Activated CD4-positive, alpha-beta T cell treated with anti-CD3 and anti-CD28 coated beads for 4 hours (primary cell): ENCODE results near the gene AKNAD1.
"Not testable (repeated sequence)": the region's sequence is repeated elsewhere in the genome, so short reads cannot be mapped to it uniquely, and the experiment has no call there.

Source experiments
- DNase-seq, 2 donors: peaks; one replicate each; pipeline ENCODE4 v3.0.0-alpha.2; 2020

The AKNAD1 gene

GRCh38 chr1:108829498-108829916, 27.4 kb downstream of the AKNAD1 start:
- DNase-seq: no peak

- peak; percentile 65 to 69 for DNase-seq
Measured at GRCh38 chr1:108828074-108828961, 28.6 kb downstream of the AKNAD1 start.

DNA sequence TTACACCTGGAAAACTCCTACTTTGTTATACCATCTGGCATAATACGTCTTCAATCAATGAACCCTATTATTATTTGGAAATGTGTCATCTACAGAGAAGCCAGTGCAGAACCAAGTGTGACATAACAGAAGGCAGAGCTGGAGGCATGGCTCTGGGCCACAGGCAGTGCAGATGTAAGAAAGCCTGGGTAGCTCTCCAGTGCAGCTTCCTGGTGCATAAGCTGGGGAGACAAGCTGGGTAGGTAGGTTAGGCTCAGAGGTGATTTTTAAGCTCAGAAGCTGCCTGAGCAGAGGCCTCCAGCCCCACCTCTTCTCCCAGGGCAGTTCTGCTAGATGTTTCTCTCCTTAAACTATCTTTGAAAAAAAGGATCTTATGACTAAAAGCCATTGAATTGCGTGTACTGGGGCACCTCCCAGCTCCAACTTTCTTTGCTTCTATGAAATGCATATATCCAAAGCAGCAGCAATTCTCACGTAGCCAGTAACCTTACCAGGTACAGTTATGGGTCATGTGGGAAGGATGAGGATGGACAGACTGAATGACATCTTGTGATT, 30.7 kb downstream of the AKNAD1 start:
- no peak for DNase-seq

- no peak for DNase-seq
Measured at GRCh38 chr1:108824051-108824450, 32.8 kb downstream of the AKNAD1 start.

- no peak for DNase-seq
Measured at GRCh38 chr1:108823632-108824031, 33.3 kb downstream of the AKNAD1 start.

- DNase-seq: no peak
Measured at GRCh38 chr1:108819878-108820277, 37.0 kb downstream of the AKNAD1 start.

DNA sequence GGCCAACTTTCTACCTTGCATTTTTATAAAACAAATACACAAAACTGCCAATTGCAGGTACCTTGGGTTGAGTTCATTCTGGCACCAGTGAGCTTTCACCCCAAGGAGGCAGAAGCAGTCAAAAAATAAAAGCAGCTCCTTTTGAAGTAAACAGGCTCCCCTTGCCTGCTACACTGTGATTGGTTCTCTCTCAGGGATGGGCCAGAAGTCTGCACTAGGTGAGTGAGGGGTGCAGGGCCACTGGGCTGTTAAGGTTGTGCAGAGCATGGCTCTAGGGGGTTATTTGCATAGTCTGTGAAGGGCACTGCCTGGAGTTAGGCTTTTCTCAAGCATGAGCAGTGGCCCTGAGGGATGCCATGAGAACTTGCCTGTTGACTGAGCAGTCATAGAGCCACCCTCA, 39.1 kb downstream of the AKNAD1 start:
- no peak for DNase-seq

DNA sequence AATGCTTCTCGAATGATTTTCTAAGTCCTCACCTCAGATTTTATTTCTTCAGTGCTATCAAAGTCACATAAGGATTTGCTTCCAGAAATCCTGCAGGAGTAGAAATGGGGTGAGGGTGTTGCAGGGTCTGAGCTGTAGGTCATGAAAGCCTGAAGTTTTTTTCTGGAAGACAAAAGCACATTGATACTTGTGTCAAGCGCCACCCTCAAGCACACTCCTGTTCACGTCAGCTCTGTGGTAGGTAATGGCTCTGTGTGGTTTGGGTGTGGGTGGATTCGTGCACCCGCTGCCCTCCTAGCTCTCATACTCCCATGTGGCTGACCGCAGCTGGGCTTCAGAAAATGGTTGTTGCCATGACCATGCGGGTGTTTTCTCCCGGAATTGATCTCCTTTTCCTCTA, 39.9 kb downstream of the AKNAD1 start:
- no peak for DNase-seq

GRCh38 chr1:108816049-108816893, 40.6 kb downstream of the AKNAD1 start:
- DNase-seq: no peak

- no peak for DNase-seq
Measured at GRCh38 chr1:108815566-108815965, 41.3 kb downstream of the AKNAD1 start.

- DNase-seq: no peak
Measured at GRCh38 chr1:108814343-108815125, 42.4 kb downstream of the AKNAD1 start.

DNA sequence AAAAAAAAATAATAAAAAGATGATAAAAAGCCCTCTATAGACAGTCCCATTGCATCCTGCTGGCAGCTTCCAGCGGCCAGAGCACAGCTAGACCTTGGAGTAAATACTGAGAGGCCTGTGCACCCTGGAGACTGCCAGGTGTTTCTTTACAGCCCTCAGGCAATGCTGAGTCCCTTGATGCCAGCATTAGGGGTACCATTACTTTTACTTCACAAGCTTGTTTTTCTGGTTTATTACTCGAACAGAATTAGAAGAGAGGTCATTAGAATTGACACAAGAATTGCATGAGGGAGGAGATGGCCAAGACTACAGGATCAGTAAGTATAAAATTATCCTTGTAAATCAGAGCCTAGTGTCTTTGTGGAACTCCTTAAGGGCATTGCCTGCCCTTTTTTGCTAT, 43.6 kb downstream of the AKNAD1 start:
- DNase-seq: no peak

GRCh38 chr1:108811611-108812010, 45.3 kb downstream of the AKNAD1 start:
- no peak for DNase-seq

- no peak for DNase-seq
Measured at GRCh38 chr1:108808438-108808837, 48.5 kb downstream of the AKNAD1 start.

DNA sequence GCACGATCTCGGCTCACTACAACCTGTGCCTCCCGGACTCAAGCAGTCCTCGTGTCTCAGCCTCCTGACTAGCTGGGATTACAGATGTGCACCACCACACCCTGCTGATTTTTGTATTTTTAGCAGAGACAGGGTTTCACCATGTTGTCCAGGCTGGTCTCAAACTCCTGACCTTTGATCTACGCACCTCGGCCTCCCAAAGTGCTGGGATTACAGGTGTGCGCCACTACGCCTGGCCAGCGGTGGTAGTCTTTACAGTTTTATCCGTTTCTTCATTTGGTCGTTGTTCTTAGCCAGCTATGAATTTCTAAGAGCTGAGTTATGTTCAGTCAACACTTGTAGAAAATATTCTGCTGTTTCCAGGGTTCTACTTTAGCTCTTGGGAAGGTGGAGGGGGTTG, 53.3 kb downstream of the AKNAD1 start:
- no peak for DNase-seq

DNA sequence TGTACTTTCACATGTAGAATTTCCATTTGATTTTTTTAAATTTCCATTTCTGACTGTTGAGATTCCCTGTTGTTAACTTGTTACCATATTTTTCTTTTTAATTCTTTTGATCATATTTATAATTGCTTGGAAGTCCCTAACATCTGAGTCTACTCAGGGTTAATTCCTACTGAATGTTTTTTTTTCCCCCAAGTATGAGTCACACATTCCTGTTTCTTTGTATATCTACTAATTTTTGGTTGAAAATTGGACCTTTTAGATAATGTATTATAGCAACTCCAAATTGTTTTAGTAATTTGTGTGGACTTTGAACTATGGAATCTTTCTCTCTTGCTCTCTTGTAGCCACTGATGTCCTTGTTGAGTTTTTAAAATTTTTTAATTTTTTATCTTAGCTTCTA, 55.8 kb downstream of the AKNAD1 start:
- DNase-seq: no peak

DNA sequence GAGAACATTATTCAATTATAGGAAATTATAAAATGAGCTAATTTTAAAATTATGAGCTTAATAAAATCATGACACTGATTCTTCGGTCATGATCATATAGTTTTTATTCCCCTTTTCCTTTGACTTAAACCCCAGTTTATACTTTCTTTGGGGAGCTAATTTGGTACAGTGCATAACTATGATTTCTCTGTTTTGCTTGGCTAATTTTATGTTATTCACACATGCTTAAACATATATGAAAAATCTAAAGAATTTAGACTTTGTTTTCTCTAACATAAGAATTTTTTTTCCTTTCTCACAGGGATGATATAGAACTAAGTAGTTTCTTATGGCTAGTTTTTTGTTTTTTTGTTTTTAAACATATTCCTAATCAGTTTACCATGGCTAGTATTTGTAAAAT, 57.9 kb downstream of the AKNAD1 start:
- DNase-seq: no peak

DNA sequence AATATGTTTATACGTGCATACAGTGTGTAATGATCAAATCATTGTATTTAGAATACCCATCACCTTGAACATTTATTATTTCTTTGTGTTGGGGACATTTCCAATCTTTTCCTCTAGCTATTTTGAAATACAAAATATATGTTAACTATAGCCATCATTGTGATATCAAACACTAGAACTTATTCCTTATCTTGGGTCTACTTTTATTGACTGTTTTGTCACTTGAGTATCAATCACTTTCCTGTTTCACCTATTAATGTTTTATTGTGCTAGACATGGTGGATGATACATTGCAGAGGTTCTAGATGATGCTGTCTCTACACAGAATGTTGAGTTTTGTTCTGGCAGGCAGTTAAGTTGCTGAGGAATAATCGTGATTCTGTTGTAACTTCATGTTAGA, 64.5 kb downstream of the AKNAD1 start:
- DNase-seq: no peak

DNA sequence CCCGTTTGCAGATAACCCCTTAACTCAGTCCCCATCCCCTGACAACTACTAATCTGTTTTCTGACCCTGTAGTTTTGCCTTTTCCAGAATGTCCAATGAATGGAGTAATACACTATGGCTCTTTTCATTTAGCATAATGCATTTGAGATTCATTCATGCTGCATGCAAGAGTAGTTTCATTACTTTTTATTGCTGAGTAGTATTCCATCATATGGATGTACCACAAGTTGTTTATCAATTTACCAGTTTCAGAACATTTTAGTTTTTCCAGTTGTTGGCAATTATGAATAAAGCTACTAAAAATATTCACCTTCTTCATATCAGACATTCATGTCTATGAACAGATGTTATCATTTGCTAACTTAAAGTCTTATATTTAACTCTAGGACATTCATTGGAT, 65.1 kb downstream of the AKNAD1 start:
- DNase-seq: no peak

DNA sequence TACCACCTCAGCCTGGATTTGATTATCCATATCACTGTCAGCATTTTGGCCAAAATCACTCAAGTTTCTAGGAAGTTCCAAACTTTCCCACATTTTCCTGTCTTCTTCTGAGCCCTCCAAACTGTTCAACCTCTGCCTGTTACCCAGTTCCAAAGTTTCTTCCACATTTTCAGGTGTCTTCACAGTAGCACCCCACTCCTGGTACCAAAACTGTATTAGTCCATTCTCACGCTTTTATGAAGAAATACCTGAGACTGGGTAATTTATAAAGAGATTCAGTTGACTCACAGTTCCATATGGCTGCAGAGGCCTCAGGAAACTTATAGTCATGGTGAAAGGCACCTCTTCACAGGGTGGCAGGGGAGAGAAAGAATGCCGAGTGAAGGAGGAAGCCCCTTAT, 71.0 kb downstream of the AKNAD1 start:
- DNase-seq: no peak

- no peak for DNase-seq
Measured at GRCh38 chr1:108785264-108785663, 71.6 kb downstream of the AKNAD1 start.

DNA sequence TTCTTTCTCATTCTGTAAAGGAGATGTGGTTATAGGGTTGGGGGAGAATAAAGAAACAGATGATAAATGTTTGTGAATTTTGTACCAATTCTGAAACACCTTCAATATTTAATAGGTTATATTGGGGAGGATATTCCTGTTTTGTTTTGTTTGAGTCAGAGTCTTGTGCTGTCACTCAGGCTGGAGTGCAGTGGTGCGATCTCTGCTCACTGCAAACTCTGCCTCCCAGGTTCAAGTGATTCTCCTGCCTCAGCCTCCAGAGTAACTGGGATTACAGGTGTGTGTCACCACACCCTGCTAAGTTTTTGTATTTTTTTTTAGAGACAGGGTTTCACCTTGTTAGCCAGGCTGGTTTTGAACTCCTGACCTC, 75.3 kb downstream of the AKNAD1 start:
- not testable (repeated sequence) for DNase-seq
